Osteocyte (in vitro differentiated cells): Measurements from ENCODE around the gene ARHGEF19. TPM values are rescaled to one million over a fixed set of nuclear protein-coding genes. Genes with fewer than 3 reads are reported as not detected.
A peak's percentile ranks its signal among the peaks of the same experiment; 100 is the strongest.
"Not testable (repeated sequence)": the region's sequence is repeated elsewhere in the genome, so short reads cannot be mapped to it uniquely, and the experiment has no call there.

Experiments used
- DNase-seq: peaks from one replicate; pipeline ENCODE4 v3.0.0; 2021; ENCODE audit warnings: mixed read lengths; ENCODE audit not compliant: unreplicated experiment; ENCODE audit errors: extremely low spot score
- H3K27ac Mint-ChIP-seq: one replicate; pipeline ENCODE4 v1.8.0; 2021; ENCODE audit warnings: mild to moderate bottlenecking, mixed read lengths; ENCODE audit not compliant: unreplicated experiment
- H3K27me3 Mint-ChIP-seq: one replicate; pipeline ENCODE4 v1.8.0; 2021; ENCODE audit warnings: mixed read lengths; ENCODE audit not compliant: unreplicated experiment
- H3K36me3 Mint-ChIP-seq: one replicate; pipeline ENCODE4 v1.8.0; 2021; ENCODE audit warnings: mixed read lengths; ENCODE audit not compliant: unreplicated experiment
- H3K4me1 Mint-ChIP-seq: one replicate; pipeline ENCODE4 v1.8.0; 2021; ENCODE audit warnings: mixed read lengths; ENCODE audit not compliant: unreplicated experiment
- H3K4me3 Mint-ChIP-seq: one replicate; pipeline ENCODE4 v1.8.0; 2021; ENCODE audit warnings: mild to moderate bottlenecking, moderate library complexity, mixed read lengths; ENCODE audit not compliant: unreplicated experiment
- H3K9me3 Mint-ChIP-seq: one replicate; pipeline ENCODE4 v1.8.0; 2021; ENCODE audit warnings: mixed read lengths; ENCODE audit not compliant: unreplicated experiment
- CTCF ChIP-seq: fragments of 200-600 bp; sonication (generic); IDR thresholded peaks from 2 replicates; pipeline ENCODE4 v1.5.0; 2021; ENCODE audit warnings: antibody characterized with exemption, mild to moderate bottlenecking, moderate library complexity
- total RNA-seq: library from RNA; stranded (reverse); gene quantifications from 2 replicates; pipeline ENCODE4 v1.2.1, GENCODE V29; 2021

ARHGEF19 gene
- total RNA-seq, 1 donor from 2014 or later, result 8.5 TPM

GRCh38 chr1:16199700-16200099 is 12.8 kb downstream of the ARHGEF19 start:
- Mint-ChIP-seq H3K9me3 (no peaks in the 10 kb centered on the region), H3K4me3 (no peak overlapping the region), H3K27ac (peak overlapping the region; percentile 58), H3K27me3 (no peaks in the 10 kb centered on the region), H3K36me3 (peaks cover 15% of the 10 kb centered on the region), H3K4me1 (no peaks in the 10 kb centered on the region)
- no peak for DNase-seq
- no peak for TF ChIP-seq CTCF

GRCh38 chr1:16199157-16199501 is 13.3 kb downstream of the ARHGEF19 start:
- no peaks in the 10 kb centered on the region for H3K4me1 Mint-ChIP-seq
- no peak for DNase-seq
- H3K4me3 Mint-ChIP-seq, result no peak overlapping the region
- no peaks in the 10 kb centered on the region for H3K27me3 Mint-ChIP-seq
- TF ChIP-seq CTCF, result no peak
- no peak overlapping the region for H3K27ac Mint-ChIP-seq
- peaks cover 15% of the 10 kb centered on the region for H3K36me3 Mint-ChIP-seq
- no peaks in the 10 kb centered on the region for H3K9me3 Mint-ChIP-seq

GRCh38 chr1:16198444-16199156 is 13.9 kb downstream of the ARHGEF19 start:
- DNase-seq, result no peak

GRCh38 chr1:16196874-16197273 is 15.6 kb downstream of the ARHGEF19 start:
- TF ChIP-seq CTCF, result no peak
- DNase-seq, result no peak
- Mint-ChIP-seq H3K27me3 (no peaks in the 10 kb centered on the region), H3K27ac (no peak overlapping the region), H3K4me1 (no peaks in the 10 kb centered on the region), H3K4me3 (no peak overlapping the region), H3K9me3 (no peaks in the 10 kb centered on the region), H3K36me3 (peaks cover 10% of the 10 kb centered on the region)

More at GRCh38 chr1:16198444-16199156, 13.9 kb downstream of the ARHGEF19 start:
- no peaks in the 10 kb centered on the region for H3K9me3 Mint-ChIP-seq
- H3K27ac Mint-ChIP-seq, result no peak overlapping the region
- no peaks in the 10 kb centered on the region for H3K27me3 Mint-ChIP-seq
- H3K4me3 Mint-ChIP-seq, result no peak overlapping the region
- H3K4me1 Mint-ChIP-seq, result no peaks in the 10 kb centered on the region
- no peak for TF ChIP-seq CTCF
- H3K36me3 Mint-ChIP-seq, result peaks cover 15% of the 10 kb centered on the region

GRCh38 chr1:16196139-16196538 is 16.3 kb downstream of the ARHGEF19 start:
- H3K4me3 Mint-ChIP-seq, H3K9me3 Mint-ChIP-seq, DNase-seq, H3K4me1 Mint-ChIP-seq, H3K27me3 Mint-ChIP-seq, H3K27ac Mint-ChIP-seq: not testable (repeated sequence)
- peaks cover 10% of the 10 kb centered on the region for H3K36me3 Mint-ChIP-seq
